GM12874 (cell line): ENCODE data around the gene MYLK.

Experiments used
- CTCF ChIP-seq: IDR thresholded peaks from 2 replicates; pipeline ENCODE4 v1.5.1; 2011; ENCODE audit warnings: low read depth, mild to moderate bottlenecking, control low read depth, low read length, moderate library complexity; ENCODE audit not compliant: insufficient read depth

The MYLK gene

GRCh38 chr3:123755085-123755484 is 129.0 kb downstream of the MYLK start:
- no peak for TF ChIP-seq CTCF

- TF ChIP-seq CTCF: no peak
Measured at GRCh38 chr3:123753286-123753685, 130.8 kb downstream of the MYLK start.

GRCh38 chr3:123752228-123752627 is 131.9 kb downstream of the MYLK start:
- TF ChIP-seq CTCF: no peak

- no peak for TF ChIP-seq CTCF
Measured at GRCh38 chr3:123751433-123751832, 132.7 kb downstream of the MYLK start.

- TF ChIP-seq CTCF: no peak
Measured at GRCh38 chr3:123750659-123751420, 133.3 kb downstream of the MYLK start.

GRCh38 chr3:123750209-123750608 is 133.9 kb downstream of the MYLK start:
- no peak for TF ChIP-seq CTCF

GRCh38 chr3:123749711-123750110 is 134.4 kb downstream of the MYLK start:
- no peak for TF ChIP-seq CTCF
